ENCODE data around the gene ZBTB5. TPM values are rescaled to one million over a fixed set of nuclear protein-coding genes. Genes with fewer than 3 reads are reported as not detected.
A peak's percentile ranks its signal among the peaks of the same experiment; 100 is the strongest.

The ZBTB5 gene
- total and polyA plus RNA-seq, 9 of the 15 experiments (the other 6 are each of a cell fraction or from before 2014, with no cell fraction given) = 2.3 to 43.2 (median 15.5) TPM

GRCh38 chr9:37390759-37391158, 74.5 kb downstream of the ZBTB5 start:
- BruUV-seq (replicated peaks) = no TSS peak
- no peak overlapping the region for H3K4me2 ChIP-seq (ENCODE audit: insufficient read depth, low read length)
- intact Hi-C loops (cut with micrococcal nuclease) = loop anchor here (1.0 to 10.0 kb wide), 3 partner anchors 35 to 393 kb away; partner anchors contain the start of gene ZCCHC7
- in situ Hi-C loops (cut with MboI) = no loop called here
- ATAC-seq (peak; percentile 79), FAIRE-seq (peak; percentile 94), DNase-seq (ENCODE audit: extremely low read depth in 1 of 4, low spot score in 3 of 4) (peak; percentile 59 to 80 (median 66))
- 2% methylated on average over 7 of the region's 7 CpGs for WGBS (ENCODE audit: insufficient coverage, low coverage, missing lambda C conversion rate)
- no peak overlapping the region for H3K4me3 ChIP-seq
- ChIA-PET POLR2A (interaction anchor here (0.6 to 0.8 kb wide), 2 partner anchors 13 to 113 kb away, joined by 3 read pairs; no protein-coding TSS in a partner anchor), CTCF (ENCODE audit: low intra/inter-chr PET ratio) (no interaction called here)
- no peaks in the 10 kb centered on the region for H3K79me2 ChIP-seq (ENCODE audit: control insufficient read depth, insufficient read depth, low read length)
- H3K9me3 ChIP-seq (replicated peaks; ENCODE audit: control insufficient read depth, insufficient read depth, low read depth, low read length) = no peaks in the 10 kb centered on the region
- no peaks in the 10 kb centered on the region for H4K20me1 ChIP-seq (replicated peaks; ENCODE audit: control insufficient read depth, insufficient read depth, low read length)
- H3K27me3 ChIP-seq (ENCODE audit: control insufficient read depth in 2 of 2, insufficient read depth in 2 of 2, low read length in 2 of 2) = 0 out of 5 replicates have a peak, but pooled peaks cover 0 to 4% of the 10 kb centered on the region in 2 experiments
- H3K36me3 ChIP-seq (ENCODE audit: control insufficient read depth, insufficient read depth, low read length) = no peaks in the 10 kb centered on the region
- H3K4me1 ChIP-seq (replicated peaks in 1 of 2; ENCODE audit: control insufficient read depth in 2 of 2, insufficient read depth in 2 of 2, low read length in 2 of 2) = peaks cover 7 to 8% of the 10 kb centered on the region in 2 experiments; a peak in 2 of 5 replicates
- no peaks in the 10 kb centered on the region for H3K9me1 ChIP-seq (ENCODE audit: control insufficient read depth, insufficient read depth, low read length)
- no peak overlapping the region; the same call in 1 of the 2 replicates for H2AFZ ChIP-seq (ENCODE audit: low read depth, low read length)
- H3K9ac ChIP-seq (ENCODE audit: insufficient read depth in 1 of 2, low read depth in 2 of 2, low read length in 2 of 2) = no peak overlapping the region
- H3K27ac ChIP-seq (ENCODE audit: extremely low read depth, low read depth, low read length) = no peak overlapping the region
- TF ChIP-seq ETV5 (CRISPR knock-in tag; IDR thresholded peaks at IDR 0.05; ENCODE audit: low read depth) (no peak), BCL6 (CRISPR knock-in tag; IDR thresholded peaks at IDR 0.05) (no peak), ZNF75A (CRISPR knock-in tag; IDR thresholded peaks at IDR 0.05) (no peak), FOXP1 (CRISPR knock-in tag; IDR thresholded peaks at IDR 0.05) (no peak), CUX1 (CRISPR knock-in tag; IDR thresholded peaks at IDR 0.05) (no peak), ZC3H8 (IDR thresholded peaks at IDR 0.05) (no peak), ILF3 (IDR thresholded peaks at IDR 0.05; ENCODE audit: borderline replicate concordance) (no peak), ZKSCAN1 (IDR thresholded peaks at IDR 0.05; ENCODE audit: low read depth, low read length) (no peak), EP400 (IDR thresholded peaks at IDR 0.05) (no peak), REST (IDR thresholded peaks at IDR 0.05; ENCODE audit: borderline replicate concordance) (peak; percentile 63; the same call in 1 of the 2 replicates), REST (CRISPR knock-in tag; IDR thresholded peaks at IDR 0.05; ENCODE audit: low read depth) (no peak)

All from K562 (cell line).